CD14-positive monocyte (primary cell): ENCODE measurements around the gene ATF6B. TPM values are rescaled to one million over a fixed set of nuclear protein-coding genes. Genes with fewer than 3 reads are reported as not detected.

ENCODE experiments used
- DNase-seq, 3 donors: peaks; one replicate each; pipeline ENCODE4 v3.0.0-alpha.2; 2011 to 2022
- H2AFZ ChIP-seq: 2 replicates; pipeline ENCODE4 v1.6.0; 2012; ENCODE audit warnings: mild to moderate bottlenecking, low read depth, low read length, inconsistent platforms; ENCODE audit not compliant: insufficient read depth, poor library complexity, severe bottlenecking
- H3K27ac ChIP-seq, 2 donors: 1 replicate in 1 of 2; 2 replicates in 1 of 2; pipeline ENCODE4 v1.5.1; 2012 to 2013; ENCODE audit warnings: low read length in 2 of 2, control low read depth in 1 of 2, inconsistent platforms in 1 of 2, low read depth in 1 of 2, mild to moderate bottlenecking in 1 of 2
- H3K27me3 ChIP-seq, 2 donors: one replicate each; pipeline versions ENCODE4 v1.6.0 to v1.6.1; 2011 to 2013; ENCODE audit warnings: low read length in 2 of 2; ENCODE audit not compliant: control insufficient read depth in 2 of 2, insufficient read depth in 2 of 2
- H3K36me3 ChIP-seq, 2 donors: replicated peaks in 1 of 2; 1 replicate in 1 of 2; 2 replicates in 1 of 2; pipeline versions ENCODE4 v1.5.1 to v1.6.1; 2012 to 2013; ENCODE audit warnings: low read length in 2 of 2, control low read depth in 1 of 2, inconsistent platforms in 1 of 2, mild to moderate bottlenecking in 1 of 2; ENCODE audit not compliant: insufficient read depth in 2 of 2, control insufficient read depth in 1 of 2
- H3K4me1 ChIP-seq, 2 donors: 1 replicate in 1 of 2; 2 replicates in 1 of 2; pipeline versions ENCODE4 v1.5.1 to v1.6.1; 2012 to 2013; ENCODE audit warnings: low read length in 2 of 2, control low read depth in 1 of 2, inconsistent platforms in 1 of 2, mild to moderate bottlenecking in 1 of 2, moderate library complexity in 1 of 2; ENCODE audit not compliant: insufficient read depth in 2 of 2, control insufficient read depth in 1 of 2
- H3K4me2 ChIP-seq: replicated peaks from 2 replicates; pipeline ENCODE3; 2012; ENCODE audit warnings: low read length, moderate library complexity, mild to moderate bottlenecking; ENCODE audit not compliant: poor library complexity, severe bottlenecking; ENCODE audit errors: extremely low read depth
- H3K4me3 ChIP-seq, 3 experiments: fragments of 200-600 bp in 1 of 3; sonication (generic) in 1 of 3; replicated peaks in 1 of 3; 1 replicate in 2 of 3; 2 replicates in 1 of 3; pipeline ENCODE4 v1.5.1; 2011 to 2013; ENCODE audit warnings: low read length in 3 of 3, mild to moderate bottlenecking in 3 of 3, control low read depth in 2 of 3, low read depth in 2 of 3, inconsistent platforms in 1 of 3, moderate library complexity in 1 of 3
- H3K79me2 ChIP-seq: 2 replicates; pipeline ENCODE4 v1.6.0; 2012; ENCODE audit warnings: mild to moderate bottlenecking, control low read depth, inconsistent platforms, low read length, moderate library complexity; ENCODE audit not compliant: insufficient read depth
- H3K9ac ChIP-seq: 2 replicates; pipeline ENCODE4 v1.6.0; 2017; ENCODE audit warnings: low read length, mild to moderate bottlenecking; ENCODE audit not compliant: insufficient read depth, poor library complexity, severe bottlenecking
- H3K9me3 ChIP-seq, 2 donors: replicated peaks in 1 of 2; 1 replicate in 1 of 2; 2 replicates in 1 of 2; pipeline versions ENCODE4 v1.5.1 to v1.6.1; 2012 to 2013; ENCODE audit warnings: low read length in 2 of 2, control low read depth in 1 of 2; ENCODE audit not compliant: control insufficient read depth in 1 of 2, insufficient read depth in 1 of 2
- H4K20me1 ChIP-seq: 2 replicates; pipeline ENCODE4 v1.6.0; 2012; ENCODE audit warnings: mild to moderate bottlenecking, low read length, control low read depth, moderate library complexity; ENCODE audit not compliant: insufficient read depth
- H3K27ac Mint-ChIP-seq, 7 donors: one replicate each; pipeline ENCODE4 v1.8.0; 2020; ENCODE audit warnings: mild to moderate bottlenecking in 7 of 7, mixed read lengths in 7 of 7, moderate library complexity in 6 of 7, inconsistent platforms in 2 of 7
- H3K27me3 Mint-ChIP-seq, 3 donors: one replicate each; pipeline ENCODE4 v1.8.0; 2021 to 2022; ENCODE audit warnings: low read depth in 3 of 3, mild to moderate bottlenecking in 3 of 3, mixed read lengths in 3 of 3, moderate library complexity in 3 of 3, inconsistent platforms in 1 of 3
- H3K36me3 Mint-ChIP-seq, 2 donors: one replicate each; pipeline ENCODE4 v1.8.0; 2020; ENCODE audit warnings: mixed read lengths in 2 of 2, inconsistent platforms in 1 of 2, mild to moderate bottlenecking in 1 of 2
- H3K4me1 Mint-ChIP-seq: one replicate; pipeline ENCODE4 v1.8.0; 2020; ENCODE audit warnings: mild to moderate bottlenecking, mixed read lengths
- H3K4me3 Mint-ChIP-seq, 2 donors: one replicate each; pipeline ENCODE4 v1.8.0; 2020; ENCODE audit warnings: mild to moderate bottlenecking in 2 of 2, mixed read lengths in 2 of 2, moderate library complexity in 1 of 2
- H3K9me3 Mint-ChIP-seq, 7 donors: one replicate each; pipeline ENCODE4 v1.8.0; 2020 to 2022; ENCODE audit warnings: mixed read lengths in 7 of 7, mild to moderate bottlenecking in 6 of 7, moderate library complexity in 6 of 7, inconsistent platforms in 2 of 7
- WGBS: methylation state at CpG from one replicate; pipeline ENCODE4 v1.1.5; 2013; ENCODE audit warnings: missing lambda C conversion rate; ENCODE audit not compliant: insufficient coverage; 5-methylcytosine and 5-hydroxymethylcytosine counted together
- intact Hi-C, 2 donors: fragments of 100-400 bp; cut with micrococcal nuclease; formaldehyde crosslinking; loops; one replicate each; pipeline versions ENCODE4 v1.15.0 to v1.15.1; 2023
- polyA plus RNA-seq, 3 donors: library from polyadenylated mRNA; depleted of rRNA in 1 of 3; unstranded in 2 of 3; stranded (reverse) in 1 of 3; fragments of 300-500 nt in 2 of 3; fragments of >200 nt in 1 of 3; fragmentation: Illumina TruSeq in 2 of 3; gene quantifications; 1 replicate in 2 of 3; 2 replicates in 1 of 3; pipeline ENCODE4 v1.2.3, GENCODE V29; 2012 to 2021
- TF ChIP-seq, protein P1 (sequence below): fragments of 200-600 bp; IDR thresholded peaks from one replicate; pipeline ENCODE4 v1.8.0; 2022; ENCODE audit warnings: antibody characterized with exemption, mild to moderate bottlenecking

Gene ATF6B
- polyA plus RNA-seq, 3 donors, result 15.7 to 147 (median 17.8) TPM

- Histone ChIP-seq H3K36me3 (peaks cover 27 to 42% of the 10 kb centered on the region in 2 donors), H3K4me2 (peak overlapping the region; percentile 88), H3K9ac (peak overlapping the region; percentile 94), H3K9me3 (no peaks in the 10 kb centered on the region), H2AFZ (peak overlapping the region; percentile 90), H3K4me3 (peak overlapping the region; percentile 89 to 100 (median 94)), H3K4me1 (peaks cover 36 to 50% of the 10 kb centered on the region in 2 donors), H3K27ac (peak overlapping the region; percentile 57 to 98), H3K27me3 (no peaks in the 10 kb centered on the region), H4K20me1 (peaks cover 15% of the 10 kb centered on the region), H3K79me2 (peaks cover 51% of the 10 kb centered on the region)
- WGBS, result 25% methylated on average over 2 of the region's 9 CpGs
- Mint-ChIP-seq H3K36me3 (peaks cover 29 to 40% of the 10 kb centered on the region in 2 donors), H3K27ac (peak overlapping the region; percentile 96 to 98 (median 97)), H3K4me3 (peak overlapping the region; percentile 96 to 97), H3K9me3 (peaks cover 0 to 2% (median 0%) of the 10 kb centered on the region in 7 donors), H3K27me3 (no peaks in the 10 kb centered on the region), H3K4me1 (peaks cover 42% of the 10 kb centered on the region)
- DNase-seq, result no peak
- intact Hi-C loops, result no loop called here
- TF ChIP-seq, protein P1, sequence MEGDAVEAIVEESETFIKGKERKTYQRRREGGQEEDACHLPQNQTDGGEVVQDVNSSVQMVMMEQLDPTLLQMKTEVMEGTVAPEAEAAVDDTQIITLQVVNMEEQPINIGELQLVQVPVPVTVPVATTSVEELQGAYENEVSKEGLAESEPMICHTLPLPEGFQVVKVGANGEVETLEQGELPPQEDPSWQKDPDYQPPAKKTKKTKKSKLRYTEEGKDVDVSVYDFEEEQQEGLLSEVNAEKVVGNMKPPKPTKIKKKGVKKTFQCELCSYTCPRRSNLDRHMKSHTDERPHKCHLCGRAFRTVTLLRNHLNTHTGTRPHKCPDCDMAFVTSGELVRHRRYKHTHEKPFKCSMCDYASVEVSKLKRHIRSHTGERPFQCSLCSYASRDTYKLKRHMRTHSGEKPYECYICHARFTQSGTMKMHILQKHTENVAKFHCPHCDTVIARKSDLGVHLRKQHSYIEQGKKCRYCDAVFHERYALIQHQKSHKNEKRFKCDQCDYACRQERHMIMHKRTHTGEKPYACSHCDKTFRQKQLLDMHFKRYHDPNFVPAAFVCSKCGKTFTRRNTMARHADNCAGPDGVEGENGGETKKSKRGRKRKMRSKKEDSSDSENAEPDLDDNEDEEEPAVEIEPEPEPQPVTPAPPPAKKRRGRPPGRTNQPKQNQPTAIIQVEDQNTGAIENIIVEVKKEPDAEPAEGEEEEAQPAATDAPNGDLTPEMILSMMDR, result no peak
Observed at GRCh38 chr6:32127409-32127716, 683 bp downstream of the ATF6B start.

GRCh38 chr6:32126880-32127279, 1.2 kb downstream of the ATF6B start:
- peaks cover 36 to 50% of the 10 kb centered on the region in 2 donors for H3K4me1 ChIP-seq
- H3K9me3 ChIP-seq, result no peaks in the 10 kb centered on the region
- intact Hi-C loops, result no loop called here
- WGBS, result 60% methylated on average over 7 of the region's 8 CpGs
- H3K4me3 ChIP-seq, result peak overlapping the region; percentile 89 to 100 (median 94)
- no peak overlapping the region for H2AFZ ChIP-seq
- H3K27me3 ChIP-seq, result no peaks in the 10 kb centered on the region
- no peaks in the 10 kb centered on the region for H3K27me3 Mint-ChIP-seq
- peaks cover 33 to 45% of the 10 kb centered on the region in 2 donors for H3K36me3 Mint-ChIP-seq
- peaks cover 31 to 47% of the 10 kb centered on the region in 2 donors for H3K36me3 ChIP-seq
- peak overlapping the region; percentile 88 for H3K4me2 ChIP-seq
- no peak for DNase-seq
- H3K4me1 Mint-ChIP-seq, result peaks cover 42% of the 10 kb centered on the region
- peak overlapping the region; percentile 94 for H3K9ac ChIP-seq
- H3K9me3 Mint-ChIP-seq, result peaks cover 0 to 2% (median 0%) of the 10 kb centered on the region in 7 donors
- TF ChIP-seq, protein P1, result no peak
- H3K27ac ChIP-seq, result peak overlapping the region in 1 of 2 donors; percentile 98
- H3K27ac Mint-ChIP-seq, result peak overlapping the region; percentile 43 to 98 (median 96)
- peaks cover 51% of the 10 kb centered on the region for H3K79me2 ChIP-seq
- H4K20me1 ChIP-seq, result peaks cover 19% of the 10 kb centered on the region
- H3K4me3 Mint-ChIP-seq, result peak overlapping the region; percentile 96 to 97
